Stromal cell of bone marrow (primary cell): ENCODE measurements around the gene OSBPL1A.
A peak's percentile ranks its signal among the peaks of the same experiment; 100 is the strongest.
"Not testable (repeated sequence)": the region's sequence is repeated elsewhere in the genome, so short reads cannot be mapped to it uniquely, and the experiment has no call there.

Experiments used
- DNase-seq: peaks from one replicate; pipeline ENCODE4 v3.0.0-alpha.2; 2012; ENCODE audit warnings: low read depth

OSBPL1A gene

GRCh38 chr18:24187049-24187448 lies 210.6 kb downstream of the OSBPL1A start:
- DNase-seq: no peak

- DNase-seq: no peak
Observed at GRCh38 chr18:24185805-24186204, 211.8 kb downstream of the OSBPL1A start.

GRCh38 chr18:24181806-24182205 lies 215.8 kb downstream of the OSBPL1A start:
- DNase-seq: no peak

GRCh38 chr18:24180048-24180447 lies 217.6 kb downstream of the OSBPL1A start:
- DNase-seq: no peak

GRCh38 chr18:24177499-24178133 lies 220.0 kb downstream of the OSBPL1A start:
- no peak for DNase-seq

- DNase-seq: peak; percentile 8
Observed at GRCh38 chr18:24176727-24177416, 220.8 kb downstream of the OSBPL1A start.

GRCh38 chr18:24173997-24174396 lies 223.6 kb downstream of the OSBPL1A start:
- no peak for DNase-seq

GRCh38 chr18:24170360-24170759 lies 227.3 kb downstream of the OSBPL1A start:
- DNase-seq: no peak

GRCh38 chr18:24168496-24168895 lies 229.1 kb downstream of the OSBPL1A start:
- DNase-seq: no peak

- no peak for DNase-seq
Observed at GRCh38 chr18:24161304-24161703, 236.3 kb downstream of the OSBPL1A start.

GRCh38 chr18:24160086-24160485 lies 237.5 kb downstream of the OSBPL1A start:
- no peak for DNase-seq

GRCh38 chr18:24157855-24158254 lies 239.8 kb downstream of the OSBPL1A start:
- no peak for DNase-seq

GRCh38 chr18:24153397-24153796 lies 244.2 kb downstream of the OSBPL1A start:
- DNase-seq: no peak

- DNase-seq: not testable (repeated sequence)
Observed at GRCh38 chr18:24149591-24149990, 248.0 kb downstream of the OSBPL1A start.

- no peak for DNase-seq
Observed at GRCh38 chr18:24142376-24142775, 255.2 kb downstream of the OSBPL1A start.

- no peak for DNase-seq
Observed at GRCh38 chr18:24140697-24141096, 256.9 kb downstream of the OSBPL1A start.

- peak; percentile 66 for DNase-seq
Observed at GRCh38 chr18:24138789-24139616, 258.6 kb downstream of the OSBPL1A start, which contains the start of gene CABYR. TSS of gene CABYR (plus strand) at chr18:24139062. CDS start at chr18:24143115, 4,053 bp downstream.

- no peak for DNase-seq
Observed at GRCh38 chr18:24138409-24138788, 259.2 kb downstream of the OSBPL1A start.

- no peak for DNase-seq
Observed at GRCh38 chr18:24136967-24137373, 260.7 kb downstream of the OSBPL1A start.

GRCh38 chr18:24130494-24130893 lies 267.1 kb downstream of the OSBPL1A start:
- no peak for DNase-seq

- no peak for DNase-seq
Observed at GRCh38 chr18:24128700-24129099, 268.9 kb downstream of the OSBPL1A start.

GRCh38 chr18:24127735-24128134 lies 269.9 kb downstream of the OSBPL1A start:
- DNase-seq: no peak
